Measurements from ENCODE around the gene BICRA.

Gene BICRA

GRCh38 chr19:47693903-47694302 lies 85.0 kb downstream of the BICRA start:
- intact Hi-C loops (cut with DNase I; ENCODE audit: low total_unique reads), result loop anchor here (10.0 kb wide), 1 partner anchor 179 kb away; the partner anchor contains the start of gene NAPA
- Histone ChIP-seq H3K4me3 (no peak overlapping the region), H3K9me3 (no peaks in the 10 kb centered on the region), H3K36me3 (peaks cover 10 to 68% (median 58%) of the 10 kb centered on the region in 3 donors), H3K27me3 (no peaks in the 10 kb centered on the region), H3K4me1 (peaks cover 0 to 4% (median 2%) of the 10 kb centered on the region in 4 donors), H3K27ac (no peak overlapping the region)
- no peak for TF ChIP-seq CTCF (IDR thresholded peaks at IDR 0.05)
- no peak for DNase-seq

DNA sequence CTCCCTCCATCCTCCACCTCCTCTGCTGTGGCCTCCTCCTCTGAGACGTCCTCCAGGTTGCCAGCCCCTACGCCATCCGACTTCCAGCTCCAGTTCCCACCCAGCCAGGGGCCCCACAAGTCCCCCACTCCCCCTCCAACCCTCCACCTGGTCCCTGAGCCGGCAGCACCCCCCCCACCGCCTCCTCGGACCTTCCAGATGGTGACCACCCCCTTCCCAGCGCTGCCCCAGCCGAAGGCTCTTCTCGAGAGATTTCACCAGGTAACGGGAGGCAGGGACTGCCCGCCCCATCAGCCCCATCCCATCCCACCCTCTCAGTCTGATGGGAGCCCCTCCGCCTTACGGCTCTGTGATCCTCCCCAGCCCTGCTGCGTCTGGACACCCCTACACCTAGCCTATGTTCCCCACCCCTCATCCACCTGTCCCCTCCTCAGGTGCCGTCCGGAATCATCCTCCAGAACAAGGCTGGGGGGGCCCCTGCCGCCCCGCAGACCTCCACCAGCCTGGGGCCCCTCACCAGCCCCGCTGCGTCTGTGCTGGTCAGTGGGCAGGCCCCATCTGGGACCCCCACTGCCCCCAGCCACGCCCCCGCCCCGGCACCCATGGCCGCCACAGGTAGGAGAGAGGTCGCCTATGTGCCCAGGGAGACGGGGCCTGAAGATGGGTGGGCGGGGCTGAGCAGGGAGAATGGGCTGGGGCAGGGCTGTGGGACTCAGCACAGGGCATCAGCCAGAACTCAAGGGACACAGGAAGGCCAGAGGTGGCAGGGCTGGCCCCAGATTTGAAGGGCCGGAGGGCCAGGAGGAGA lies 85.7 kb downstream of the BICRA start:
- Histone ChIP-seq H3K27ac (no peak overlapping the region), H3K36me3 (peaks cover 13 to 75% (median 66%) of the 10 kb centered on the region in 3 donors), H3K4me3 (no peak overlapping the region), H3K9me3 (no peaks in the 10 kb centered on the region), H3K27me3 (no peaks in the 10 kb centered on the region), H3K4me1 (peaks cover 0 to 4% (median 2%) of the 10 kb centered on the region in 4 donors)
- no peak for TF ChIP-seq CTCF (IDR thresholded peaks at IDR 0.05)
- intact Hi-C loops (cut with DNase I; ENCODE audit: low total_unique reads), result loop anchor here (5.0 to 10.0 kb wide), 2 partner anchors 180 to 257 kb away; partner anchors contain the start of gene NAPA
- no peak for DNase-seq

DNA sequence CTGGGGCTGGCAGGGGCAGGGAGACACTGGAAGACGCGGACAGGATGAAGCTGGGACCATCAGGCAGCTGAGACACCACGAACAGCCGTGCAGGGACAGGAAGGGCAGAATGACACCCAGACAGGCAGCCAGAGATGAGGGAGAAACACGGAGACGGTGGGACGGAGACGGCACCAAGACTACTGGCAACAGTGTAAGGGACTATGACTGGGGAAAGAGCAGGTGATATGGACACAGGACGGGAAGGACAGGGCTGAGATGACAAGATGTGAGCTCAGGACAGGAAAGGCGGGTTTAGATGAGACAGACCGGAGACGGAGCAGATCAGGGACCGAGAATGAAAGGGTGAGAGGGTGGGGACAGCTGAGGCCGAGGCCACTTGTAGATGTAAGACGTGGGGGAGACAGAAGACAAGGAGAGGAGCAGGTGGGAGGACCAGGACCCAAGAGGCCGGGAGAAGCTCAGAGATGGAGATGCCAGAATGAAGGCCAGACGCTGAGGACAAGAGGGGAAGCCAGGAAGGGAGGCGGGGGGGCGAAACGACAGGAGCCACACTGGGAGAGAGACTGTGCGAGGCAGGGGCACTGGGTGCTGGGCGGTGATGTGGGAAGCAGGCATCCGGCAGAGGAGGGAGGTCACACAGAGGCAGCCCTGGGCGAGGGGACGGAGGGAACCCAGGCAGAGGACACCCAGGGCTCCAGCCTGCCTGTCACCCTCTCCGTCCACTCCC lies 86.8 kb downstream of the BICRA start:
- no peaks in the 10 kb centered on the region for H3K27me3 ChIP-seq
- TF ChIP-seq CTCF (IDR thresholded peaks at IDR 0.05), result no peak
- intact Hi-C loops (cut with DNase I; ENCODE audit: low total_unique reads), result loop anchor here (5.0 to 10.0 kb wide), 2 partner anchors 181 to 258 kb away; partner anchors contain the start of gene NAPA
- peaks cover 17 to 85% (median 76%) of the 10 kb centered on the region in 3 donors for H3K36me3 ChIP-seq
- DNase-seq, result peak in 1 of 2 donors; percentile 62
- peaks cover 0 to 4% (median 2%) of the 10 kb centered on the region in 4 donors for H3K4me1 ChIP-seq
- H3K9me3 ChIP-seq, result no peaks in the 10 kb centered on the region
- H3K27ac ChIP-seq, result no peak overlapping the region
- no peak overlapping the region for H3K4me3 ChIP-seq

GRCh38 chr19:47696635-47697034 lies 87.7 kb downstream of the BICRA start:
- H3K36me3 ChIP-seq, result peaks cover 16 to 84% (median 77%) of the 10 kb centered on the region in 3 donors
- no peak overlapping the region for H3K27ac ChIP-seq
- intact Hi-C loops (cut with DNase I; ENCODE audit: low total_unique reads), result loop anchor here (5.0 to 10.0 kb wide), 2 partner anchors 182 to 259 kb away; partner anchors contain the start of gene NAPA

More at GRCh38 chr19:47696635-47697034, 87.7 kb downstream of the BICRA start:
- Histone ChIP-seq H3K4me1 (peaks cover 0 to 4% (median 2%) of the 10 kb centered on the region in 4 donors), H3K4me3 (no peak overlapping the region), H3K9me3 (no peaks in the 10 kb centered on the region), H3K27me3 (no peaks in the 10 kb centered on the region)
- no peak for DNase-seq
- TF ChIP-seq CTCF (IDR thresholded peaks at IDR 0.05), result no peak
